H1 (cell line): ENCODE measurements around the gene CNGB1. TPM values are rescaled to one million over a fixed set of nuclear protein-coding genes. Genes with fewer than 3 reads are reported as not detected.

ENCODE experiments used
- BCL11A ChIP-seq, 2 experiments: IDR thresholded peaks; one replicate each; pipeline ENCODE4 v1.6.1; 2011; ENCODE audit warnings: low read depth in 2 of 2, low read length in 2 of 2, mild to moderate bottlenecking in 2 of 2
- CHD1 ChIP-seq: IDR thresholded peaks from 2 replicates; pipeline ENCODE4 v1.6.1; 2012; ENCODE audit warnings: low read depth, low read length, improper control_type of control experiment
- GABPA ChIP-seq: IDR thresholded peaks from 2 replicates; pipeline ENCODE4 v1.6.1; 2011; ENCODE audit warnings: mild to moderate bottlenecking, low read length, moderate library complexity, borderline replicate concordance; ENCODE audit not compliant: insufficient read depth
- POLR2A ChIP-seq, 2 experiments: IDR thresholded peaks; 1 replicate in 1 of 2; 2 replicates in 1 of 2; pipeline ENCODE4 v1.6.1; 2011; ENCODE audit warnings: low read depth in 2 of 2, low read length in 2 of 2, mild to moderate bottlenecking in 2 of 2; ENCODE audit errors: control extremely low read depth in 1 of 2
- RAD21 ChIP-seq, 2 experiments: IDR thresholded peaks in 1 of 2; conservative IDR thresholded peaks in 1 of 2; 2 replicates each; pipeline ENCODE4 v1.6.1; 2011; ENCODE audit warnings: low read depth in 2 of 2, low read length in 2 of 2, improper control_type of control experiment in 1 of 2, inconsistent platforms in 1 of 2, mild to moderate bottlenecking in 1 of 2, moderate library complexity in 1 of 2
- SIN3A ChIP-seq, 2 experiments: IDR thresholded peaks in 1 of 2; conservative IDR thresholded peaks in 1 of 2; 2 replicates each; pipeline ENCODE4 v1.6.1; 2011 to 2012; ENCODE audit warnings: low read length in 2 of 2, improper control_type of control experiment in 1 of 2, low read depth in 1 of 2, mild to moderate bottlenecking in 1 of 2
- SP4 ChIP-seq: IDR thresholded peaks from 2 replicates; pipeline ENCODE4 v1.6.1; 2012; ENCODE audit warnings: low read length, inconsistent platforms
- polyA plus RNA-seq, 7 experiments: library from polyadenylated mRNA; depleted of rRNA in 3 of 7; stranded (reverse) in 5 of 7; unstranded in 2 of 7; fragments of >200 nt in 5 of 7; fragments of 200-250 nt in 2 of 7; gene quantifications; 1 replicate in 5 of 7; 2 replicates in 1 of 7; 4 replicates in 1 of 7; pipeline versions ENCODE4 v1.2.1 to v1.2.3, GENCODE V29; 2011 to 2013; ENCODE audit warnings: missing spikeins in 2 of 7, mixed read lengths in 2 of 7
- total RNA-seq: library from RNA; stranded (reverse); fragmentation: NEBNext Ultra II Directional; extraction: Animal tissue kit (Norgen Biotek cat#: 25700); gene quantifications from 2 replicates; pipeline ENCODE4 v1.2.1, GENCODE V29; 2021

CNGB1 gene
- total and polyA plus RNA-seq, 2 of the 8 experiments (the other 6 are each of a cell fraction or from before 2014, with no cell fraction given): not detected

GRCh38 chr16:57959121-57959520 is 11.8 kb downstream of the CNGB1 start (continued):
- TF ChIP-seq SIN3A (conservative IDR thresholded peaks at IDR 0.05 in 1 of 2, IDR thresholded peaks at IDR 0.05 in 1 of 2; ENCODE audit: low read depth in 1 of 2, low read length in 2 of 2) (no peak), RAD21 (IDR thresholded peaks at IDR 0.05 in 1 of 2, conservative IDR thresholded peaks at IDR 0.05 in 1 of 2; ENCODE audit: low read depth in 2 of 2, low read length in 2 of 2) (no peak), BCL11A (IDR thresholded peaks at IDR 0.05; ENCODE audit: low read depth in 2 of 2, low read length in 2 of 2) (no peak), GABPA (no peak), SP4 (no peak), POLR2A (IDR thresholded peaks at IDR 0.05; ENCODE audit: control extremely low read depth in 1 of 2, low read depth in 2 of 2, low read length in 2 of 2) (no peak), CHD1 (no peak)
